ENCODE data around the gene TACSTD2.

The TACSTD2 gene

GRCh38 chr1:58575551-58576324 lies 1.3 kb downstream of the TACSTD2 start:
- TF ChIP-seq CTCF (IDR thresholded peaks at IDR 0.05; ENCODE audit: control insufficient read depth, insufficient read depth, low read depth, low read length, missing control alignments) = no peak
- no peak overlapping the region for H3K4me3 ChIP-seq (ENCODE audit: control insufficient read depth, low read depth, low read length)
- no peak for DNase-seq (ENCODE audit: low read depth)

- H3K4me3 ChIP-seq (ENCODE audit: control insufficient read depth, low read depth, low read length) = no peak overlapping the region
Observed at GRCh38 chr1:58574816-58575215, 2.2 kb downstream of the TACSTD2 start.

GRCh38 chr1:58573705-58574591 lies 3.1 kb downstream of the TACSTD2 start:
- no peak overlapping the region for H3K4me3 ChIP-seq (ENCODE audit: control insufficient read depth, low read depth, low read length)
- TF ChIP-seq CTCF (IDR thresholded peaks at IDR 0.05; ENCODE audit: control insufficient read depth, insufficient read depth, low read depth, low read length, missing control alignments) = no peak
- DNase-seq (ENCODE audit: low read depth) = no peak

More at GRCh38 chr1:58574816-58575215, 2.2 kb downstream of the TACSTD2 start:
- no peak for DNase-seq (ENCODE audit: low read depth)
- TF ChIP-seq CTCF (IDR thresholded peaks at IDR 0.05; ENCODE audit: control insufficient read depth, insufficient read depth, low read depth, low read length, missing control alignments) = no peak

- no peak for DNase-seq (ENCODE audit: low read depth)
- no peak overlapping the region for H3K4me3 ChIP-seq (ENCODE audit: control insufficient read depth, low read depth, low read length)
- TF ChIP-seq CTCF (IDR thresholded peaks at IDR 0.05; ENCODE audit: control insufficient read depth, insufficient read depth, low read depth, low read length, missing control alignments) = no peak
Observed at GRCh38 chr1:58573138-58573537, 3.9 kb downstream of the TACSTD2 start.

- TF ChIP-seq CTCF (IDR thresholded peaks at IDR 0.05; ENCODE audit: control insufficient read depth, insufficient read depth, low read depth, low read length, missing control alignments) = no peak
- H3K4me3 ChIP-seq (ENCODE audit: control insufficient read depth, low read depth, low read length) = no peak overlapping the region
- no peak for DNase-seq (ENCODE audit: low read depth)
Observed at GRCh38 chr1:58572690-58573089, 4.4 kb downstream of the TACSTD2 start.

- H3K4me3 ChIP-seq (ENCODE audit: control insufficient read depth, low read depth, low read length) = no peak overlapping the region
- no peak for DNase-seq (ENCODE audit: low read depth)
- no peak for TF ChIP-seq CTCF (IDR thresholded peaks at IDR 0.05; ENCODE audit: control insufficient read depth, insufficient read depth, low read depth, low read length, missing control alignments)
Observed at GRCh38 chr1:58571616-58572015, 5.4 kb downstream of the TACSTD2 start.

All from AG09309 (cell line).